Activated naive CD8-positive, alpha-beta T cell treated with anti-CD3 and anti-CD28 coated beads, Interleukin-2, amount 50 U/mL, for 16 hours (primary cell): Measurements from ENCODE around the gene GALNT10.

Experiments
- DNase-seq: peaks from one replicate; pipeline ENCODE4 v3.0.0-alpha.2; 2020; ENCODE audit warnings: low read depth, low spot score

GALNT10 gene

GRCh38 chr5:154320224-154321089 is 129.9 kb downstream of the GALNT10 start:
- no peak for DNase-seq

- DNase-seq = no peak
Measured at GRCh38 chr5:154321546-154321945, 131.0 kb downstream of the GALNT10 start.

GRCh38 chr5:154324033-154324432 is 133.5 kb downstream of the GALNT10 start:
- DNase-seq = no peak

- DNase-seq = no peak
Measured at GRCh38 chr5:154325566-154325965, 135.0 kb downstream of the GALNT10 start.

GRCh38 chr5:154329062-154329461 is 138.5 kb downstream of the GALNT10 start:
- DNase-seq = no peak

GRCh38 chr5:154329519-154330040 is 139.0 kb downstream of the GALNT10 start:
- DNase-seq = no peak

GRCh38 chr5:154330097-154330667 is 139.6 kb downstream of the GALNT10 start:
- DNase-seq = no peak

GRCh38 chr5:154331232-154331631 is 140.7 kb downstream of the GALNT10 start:
- no peak for DNase-seq

- no peak for DNase-seq
Measured at GRCh38 chr5:154331924-154332323, 141.4 kb downstream of the GALNT10 start.

- DNase-seq = no peak
Measured at GRCh38 chr5:154332451-154332850, 141.9 kb downstream of the GALNT10 start.

- DNase-seq = no peak
Measured at GRCh38 chr5:154333016-154333415, 142.5 kb downstream of the GALNT10 start.

GRCh38 chr5:154334406-154335064 is 144.0 kb downstream of the GALNT10 start:
- no peak for DNase-seq

GRCh38 chr5:154335065-154335448 is 144.5 kb downstream of the GALNT10 start:
- DNase-seq = no peak

- no peak for DNase-seq
Measured at GRCh38 chr5:154341620-154342019, 151.1 kb downstream of the GALNT10 start.

GRCh38 chr5:154342211-154342610 is 151.7 kb downstream of the GALNT10 start:
- DNase-seq = no peak

GRCh38 chr5:154342963-154343362 is 152.4 kb downstream of the GALNT10 start:
- no peak for DNase-seq

GRCh38 chr5:154344461-154344860 is 153.9 kb downstream of the GALNT10 start:
- no peak for DNase-seq

- no peak for DNase-seq
Measured at GRCh38 chr5:154345255-154345952, 154.9 kb downstream of the GALNT10 start.

- DNase-seq = no peak
Measured at GRCh38 chr5:154346427-154346826, 155.9 kb downstream of the GALNT10 start.

- no peak for DNase-seq
Measured at GRCh38 chr5:154349626-154350264, 159.2 kb downstream of the GALNT10 start.

- DNase-seq = no peak
Measured at GRCh38 chr5:154351141-154351540, 160.6 kb downstream of the GALNT10 start.
